Smooth muscle cell of the coronary artery (primary cell): ENCODE results near the gene S100A1. TPM values are rescaled to one million over a fixed set of nuclear protein-coding genes. Genes with fewer than 3 reads are reported as not detected.

ENCODE experiments used
- total RNA-seq: library from RNA; depleted of rRNA; stranded (reverse); fragments of >200 nt; gene quantifications from 2 replicates; pipeline ENCODE4 v1.2.3, GENCODE V29; 2014; ENCODE audit warnings: low replicate concordance

Gene S100A1
- 0.23 TPM in 1 of 2 replicates, not detected in the other for total RNA-seq

DNA sequence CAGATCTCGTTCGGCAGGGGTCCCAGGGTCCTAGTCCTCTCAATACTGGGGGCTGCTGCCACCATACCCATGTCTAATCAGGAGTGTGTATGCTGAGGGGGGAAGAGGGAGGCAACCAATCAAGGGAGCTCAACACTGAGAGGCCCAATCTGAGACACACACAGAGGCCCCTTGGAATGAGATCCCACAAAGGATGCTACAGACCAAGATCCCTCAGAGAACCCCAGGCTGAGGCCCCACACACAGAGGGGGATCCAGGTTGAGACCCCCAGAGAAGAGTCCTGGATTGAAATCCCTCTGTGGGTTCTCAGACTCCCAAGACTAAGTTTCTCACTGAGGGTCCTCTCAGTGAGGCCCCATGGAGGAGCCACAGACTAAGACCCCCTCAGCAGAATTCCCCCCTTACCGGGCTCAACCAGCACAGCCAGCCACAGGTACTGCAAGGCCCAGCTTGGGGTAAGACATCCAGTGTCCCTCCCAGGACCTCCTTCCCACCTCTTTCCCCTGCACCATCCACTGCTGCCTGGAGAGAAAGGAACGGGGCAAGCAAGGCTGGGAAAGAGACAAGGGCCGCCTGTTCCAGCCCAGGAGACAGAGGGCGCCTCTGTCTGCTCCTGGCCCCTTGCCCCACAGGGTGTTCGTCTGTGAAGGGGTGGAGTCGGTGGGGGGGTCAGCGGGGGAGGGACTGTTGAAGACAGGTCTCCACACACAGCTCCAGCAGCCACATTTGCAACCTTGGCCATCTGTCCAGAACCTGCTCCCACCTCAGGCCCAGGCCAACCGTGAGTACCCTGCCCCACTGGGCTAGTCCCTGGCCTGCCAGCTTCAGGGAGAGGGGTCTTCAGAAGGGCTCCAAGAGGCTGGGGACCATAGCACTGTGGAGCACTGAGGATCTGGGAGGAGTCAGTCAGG lies at the start of gene S100A1:
Gene S100A1 (plus strand): TSS at position 720 of the 912 bp plus-strand sequence. CDS start 2,088 bp downstream, outside the sequence.

GRCh38 chr1:153612755-153613331 lies 15.4 kb upstream of the S100A1 start, which contains the start of gene S100A16:
S100A16 (minus strand) TSS chr1:153613137; CDS start chr1:153608151, 4,986 bp downstream.

DNA sequence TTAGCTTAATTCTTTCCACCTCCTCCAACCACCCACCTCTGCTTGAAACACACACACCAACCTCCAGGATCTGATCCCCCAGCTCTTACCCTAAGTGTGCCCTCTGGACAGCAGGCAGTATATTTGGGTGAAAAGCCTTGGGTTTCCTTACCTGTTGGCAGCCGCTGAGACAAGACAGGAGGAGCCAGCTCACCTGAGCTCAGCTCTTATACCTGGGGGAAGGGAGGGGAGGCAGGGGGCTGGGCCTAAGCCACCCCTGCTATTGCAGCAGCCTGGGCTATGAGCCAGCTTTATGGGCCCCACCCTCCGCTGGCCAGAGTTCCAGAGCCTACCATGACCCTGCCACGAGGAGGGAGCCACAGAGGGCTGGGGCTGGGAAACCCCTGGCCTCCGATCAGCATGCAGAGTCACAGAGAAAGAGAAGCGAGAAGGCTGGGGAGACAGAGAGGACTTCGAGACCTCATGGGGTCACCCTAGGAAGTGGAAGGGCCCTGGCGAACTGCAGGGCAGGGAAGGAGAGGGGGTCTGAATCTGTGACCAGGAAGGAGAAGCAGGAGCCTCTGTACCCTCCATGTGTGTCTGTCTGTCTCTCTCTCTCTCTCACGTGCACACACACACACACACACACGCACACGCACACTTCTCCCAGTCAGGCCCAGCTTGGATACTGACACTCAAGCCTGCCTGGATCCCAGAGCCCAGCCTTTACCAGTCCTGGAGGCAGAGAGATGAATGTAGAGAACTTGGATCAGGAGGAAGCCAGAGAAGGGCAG lies 11.9 kb upstream of the S100A1 start, which contains the start of gene S100A14:
Gene S100A14 (minus strand): TSS at position 182 of the 773 bp plus-strand sequence. CDS start 467 bp downstream, outside the sequence.

GRCh38 chr1:153626904-153627714 lies 1.1 kb upstream of the S100A1 start, which contains the start of gene S100A13:
S100A13 (minus strand) TSS chr1:153627505; CDS start chr1:153626472, 1,033 bp downstream.

GRCh38 chr1:153633754-153634665 lies 5.8 kb downstream of the S100A1 start, which contains the start of gene CHTOP:
CHTOP (plus strand) TSS chr1:153634066; CDS start chr1:153636589, 2,523 bp downstream.

GRCh38 chr1:153658400-153659174 lies 30.4 kb downstream of the S100A1 start, which contains the start of gene SNAPIN:
SNAPIN (plus strand) TSS chr1:153658703; CDS start chr1:153658744, 41 bp downstream.

GRCh38 chr1:153670859-153671627 lies 42.8 kb downstream of the S100A1 start, which contains the start of gene ILF2:
ILF2 (minus strand) TSS chr1:153670993; CDS start chr1:153670922, 71 bp downstream.

GRCh38 chr1:153678519-153679336 lies 50.5 kb downstream of the S100A1 start, which contains the start of gene NPR1:
NPR1 (plus strand) TSS chr1:153678688; CDS start chr1:153679109, 421 bp downstream.

Other genes with a start within 250 kb of the S100A1 start
- not detected in 2 replicates for gene S100A8, start 237.4 kb upstream of the S100A1 start, total RNA-seq
- gene S100A7A, start 211.9 kb upstream of the S100A1 start, total RNA-seq: not detected in 2 replicates
- gene S100A7, start 167.8 kb upstream of the S100A1 start, total RNA-seq: not detected in 2 replicates
- gene S100A6, start 92.4 kb upstream of the S100A1 start, total RNA-seq: 1,802 and 2,597 TPM in 2 replicates
- gene S100A5, start 87.5 kb upstream of the S100A1 start, total RNA-seq: not detected in 2 replicates
- gene S100A4, start 82.6 kb upstream of the S100A1 start, total RNA-seq: 109 and 280 TPM in 2 replicates
- gene S100A3, start 79.2 kb upstream of the S100A1 start, total RNA-seq: 5.0 and 7.3 TPM in 2 replicates
- gene S100A2, start 62.6 kb upstream of the S100A1 start, total RNA-seq: 1.1 and 3.5 TPM in 2 replicates
- 98.3 and 375 TPM in 2 replicates for gene S100A16, start 15.3 kb upstream of the S100A1 start, total RNA-seq
- 0.12 and 0.30 TPM in 2 replicates for gene S100A14, start 12.1 kb upstream of the S100A1 start, total RNA-seq
- gene S100A13, start 929 bp upstream of the S100A1 start, total RNA-seq: 168 and 173 TPM in 2 replicates
- 22.7 and 27.4 TPM in 2 replicates for gene CHTOP, start 5.6 kb downstream of the S100A1 start, total RNA-seq
- 26.4 and 55.4 TPM in 2 replicates for gene SNAPIN, start 30.3 kb downstream of the S100A1 start, total RNA-seq
- 126 and 196 TPM in 2 replicates for gene ILF2, start 42.6 kb downstream of the S100A1 start, total RNA-seq
- 0.08 and 19.8 TPM in 2 replicates for gene NPR1, start 50.3 kb downstream of the S100A1 start, total RNA-seq
- 17.9 and 23.9 TPM in 2 replicates for gene INTS3, start 99.6 kb downstream of the S100A1 start, total RNA-seq
- gene SLC27A3, start 147.0 kb downstream of the S100A1 start, total RNA-seq: 4.4 and 38.0 TPM in 2 replicates